Psoas muscle (tissue), 8 donors: ENCODE data around the gene OR11A1. TPM values are rescaled to one million over a fixed set of nuclear protein-coding genes. Genes with fewer than 3 reads are reported as not detected.
"Not testable (repeated sequence)": the region's sequence is repeated elsewhere in the genome, so short reads cannot be mapped to it uniquely, and the experiment has no call there.

Experiments
- ATAC-seq, 4 donors: fragments of 200-7000 bp; cut with Tn5 transposase; one replicate each; pipeline ENCODE4 v1.9.1; 2020; ENCODE audit warnings: moderate library complexity in 3 of 4, mild to moderate bottlenecking in 2 of 4
- DNase-seq, 2 donors: peaks; one replicate each; pipeline ENCODE4 v3.0.0-alpha.2; 2020
- H3K27ac ChIP-seq: fragments of 200-600 bp; one replicate; pipeline ENCODE4 v1.8.0; 2022
- H3K27me3 ChIP-seq, 3 donors: fragments of 200-600 bp in 1 of 3; one replicate each; pipeline versions ENCODE4 v1.6.1 to v1.8.0; 2013 to 2022; ENCODE audit warnings: low read length in 2 of 3, mild to moderate bottlenecking in 2 of 3, moderate library complexity in 1 of 3; ENCODE audit not compliant: insufficient read depth in 3 of 3
- H3K36me3 ChIP-seq, 2 donors: fragments of 200-600 bp in 1 of 2; one replicate each; pipeline versions ENCODE4 v1.6.1 to v1.8.0; 2013 to 2022; ENCODE audit warnings: low read depth in 1 of 2, mild to moderate bottlenecking in 1 of 2, moderate library complexity in 1 of 2; ENCODE audit not compliant: insufficient read depth in 1 of 2
- H3K4me1 ChIP-seq: fragments of 200-600 bp; one replicate; pipeline ENCODE4 v1.8.0; 2022
- H3K4me3 ChIP-seq: fragments of 200-600 bp; one replicate; pipeline ENCODE4 v1.8.0; 2022; ENCODE audit warnings: mild to moderate bottlenecking
- H3K9me3 ChIP-seq: fragments of 200-600 bp; one replicate; pipeline ENCODE4 v1.8.0; 2022
- CTCF ChIP-seq: fragments of 200-600 bp; IDR thresholded peaks from one replicate; pipeline ENCODE4 v1.8.0; 2022; ENCODE audit warnings: antibody characterized with exemption
- WGBS, 3 donors: extraction: QIAGEN DNeasy Blood & Tissue Kit; methylation state at CpG; one replicate each; pipeline versions ENCODE4 v1.1.6 to v1.1.7; 2013; 5-methylcytosine and 5-hydroxymethylcytosine counted together
- intact Hi-C, 2 donors: fragments of 100-400 bp; cut with DNase I; formaldehyde crosslinking; loops; one replicate each; pipeline versions ENCODE4 v1.11.0 to v1.14.2; 2022
- polyA plus RNA-seq, 3 donors: library from polyadenylated mRNA; stranded (reverse); fragments of 200-250 nt; gene quantifications; one replicate each; pipeline ENCODE4 v1.2.3, GENCODE V29; 2013
- total RNA-seq, 4 donors: library from RNA; stranded (reverse); fragmentation: NEBNext Ultra II Directional in 2 of 4; extraction: Animal tissue kit (Norgen Biotek cat#: 25700) in 2 of 4; gene quantifications; one replicate each; pipeline versions ENCODE4 v1.2.1 to v1.2.4, GENCODE V29; 2021 to 2023
- donor health status: healthy with polysubstance abuse.
- donor health status: DM: no; HTN: no; CAD: no; lungs with moderate emphysema.
- donor health status: Bipolar disorder and iron deficiency.
- donor health status: healthy.
- donor health status: DM: yes; HTN: yes; CAD: no.
- donor health status: DM: no; HTN: no; CAD: no.
- donor health status: DM: no; HTN: no; CAD: no.
- donor health status: DM: yes; HTN: yes; CAD: no.

Gene OR11A1
- total and polyA plus RNA-seq, 7 donors, result not detected

- intact Hi-C loops, result no loop called here
- Histone ChIP-seq H3K27me3 (no peaks in the 10 kb centered on the region), H3K4me1 (no peaks in the 10 kb centered on the region), H3K4me3 (no peak overlapping the region), H3K9me3 (no peaks in the 10 kb centered on the region), H3K27ac (no peak overlapping the region), H3K36me3 (no peaks in the 10 kb centered on the region)
- ATAC-seq (no peak), DNase-seq (no peak)
- TF ChIP-seq CTCF, result no peak
- WGBS, 3 donors, result 56 to 92% (median 89%) methylated on average over 1 of the region's 1 CpG
These were observed 9.2 kb downstream of the OR11A1 start for GRCh38 chr6:29447670-29448069.

GRCh38 chr6:29444031-29444430 is 12.8 kb downstream of the OR11A1 start:
- DNase-seq, intact Hi-C loops, H3K36me3 ChIP-seq, H3K27me3 ChIP-seq, ATAC-seq, H3K9me3 ChIP-seq, H3K4me3 ChIP-seq, H3K4me1 ChIP-seq, H3K27ac ChIP-seq: not testable (repeated sequence)
- WGBS, 3 donors, result 69 to 76% (median 76%) methylated on average over 1 of the region's 1 CpG

- Histone ChIP-seq H3K4me1 (no peaks in the 10 kb centered on the region), H3K4me3 (no peak overlapping the region), H3K27me3 (peaks cover 0 to 5% (median 0%) of the 10 kb centered on the region in 3 donors), H3K9me3 (no peaks in the 10 kb centered on the region), H3K27ac (no peak overlapping the region), H3K36me3 (no peaks in the 10 kb centered on the region)
- no peak for DNase-seq
- no peak for ATAC-seq
- TF ChIP-seq CTCF, result no peak
- intact Hi-C loops, result no loop called here
- 86 to 92% (median 87%) methylated on average over 1 of the region's 1 CpG for WGBS, 3 donors
These were observed 14.2 kb downstream of the OR11A1 start for GRCh38 chr6:29442719-29443118.

GRCh38 chr6:29439006-29439405 is 17.9 kb downstream of the OR11A1 start, which contains the start of gene OR10C1:
OR10C1 (plus strand) TSS chr6:29439306; CDS start chr6:29440016, 710 bp downstream.
- Histone ChIP-seq H3K9me3 (no peaks in the 10 kb centered on the region), H3K4me1 (no peaks in the 10 kb centered on the region), H3K27ac (no peak within 1 kb of the TSS), H3K4me3 (no peak within 1 kb of the TSS), H3K36me3 (no peaks in the 10 kb centered on the region), H3K27me3 (peaks cover 0 to 5% (median 0%) of the 10 kb centered on the region in 3 donors)
- intact Hi-C loops, result no loop called here
- no peak for TF ChIP-seq CTCF
- no peak for DNase-seq
- no peak for ATAC-seq

- 68 to 75% (median 73%) methylated on average over 18 of the region's 18 CpGs for WGBS, 3 donors
- H3K27ac ChIP-seq, ATAC-seq, H3K4me1 ChIP-seq, DNase-seq, H3K4me3 ChIP-seq, H3K27me3 ChIP-seq, intact Hi-C loops, H3K36me3 ChIP-seq, H3K9me3 ChIP-seq: not testable (repeated sequence)
These were observed 20.1 kb downstream of the OR11A1 start for GRCh38 chr6:29436730-29437129.

GRCh38 chr6:29426654-29427053 is 30.2 kb downstream of the OR11A1 start:
- no peak overlapping the region for H3K27ac ChIP-seq
- no peak overlapping the region for H3K4me3 ChIP-seq
- H3K36me3 ChIP-seq, result no peaks in the 10 kb centered on the region
- ATAC-seq, result no peak
- TF ChIP-seq CTCF, result no peak
- intact Hi-C loops, result no loop called here
- H3K4me1 ChIP-seq, result no peaks in the 10 kb centered on the region
- H3K9me3 ChIP-seq, result no peaks in the 10 kb centered on the region
- WGBS, 3 donors, result 76 to 82% (median 81%) methylated on average over 3 of the region's 3 CpGs
- no peak for DNase-seq
- no peaks in the 10 kb centered on the region for H3K27me3 ChIP-seq
